Measurements from ENCODE around the gene CDC25B. TPM values are rescaled to one million over a fixed set of nuclear protein-coding genes. Genes with fewer than 3 reads are reported as not detected.

The CDC25B gene
- total and polyA plus RNA-seq, 2 of the 13 experiments (the other 11 are each of a cell fraction or from before 2014, with no cell fraction given): 14.5 to 19.4 TPM

GRCh38 chr20:3783511-3784195 lies 12.5 kb upstream of the CDC25B start (continued):
- TF ChIP-seq RBM22 (optimal IDR thresholded peaks at IDR 0.05; ENCODE audit: low read length) (peak; percentile 1), SNAPC5 (CRISPR knock-in tag; IDR thresholded peaks at IDR 0.05; ENCODE audit: borderline replicate concordance) (no peak), RBFOX2 (IDR thresholded peaks at IDR 0.05; ENCODE audit: low read depth, low read length) (peak; percentile 38; the same call in 1 of the 2 replicates), ZNF225 (CRISPR knock-in tag; IDR thresholded peaks at IDR 0.05) (no peak), ZNF607 (CRISPR knock-in tag; IDR thresholded peaks at IDR 0.05; ENCODE audit: borderline replicate concordance) (peak; percentile 31; the same call in 1 of the 2 replicates), POGZ (CRISPR knock-in tag; IDR thresholded peaks at IDR 0.05) (no peak), ZNF503 (CRISPR knock-in tag; IDR thresholded peaks at IDR 0.05) (no peak), ZC3H13 (CRISPR knock-in tag; IDR thresholded peaks at IDR 0.05) (peak; percentile 88), MAX (IDR thresholded peaks at IDR 0.05) (peak; percentile 58; the same call in 1 of the 2 replicates), POLR2A (IDR thresholded peaks at IDR 0.05; ENCODE audit: insufficient read depth in 1 of 2, low read depth in 2 of 2, low read length in 2 of 2) (peak; percentile 4 to 34; a peak in 1 of 4 replicates), ZNF710 (CRISPR knock-in tag; IDR thresholded peaks at IDR 0.05; ENCODE audit: borderline replicate concordance) (peak; percentile 8; the same call in 1 of the 2 replicates), HNRNPH1 (optimal IDR thresholded peaks at IDR 0.05; ENCODE audit: low read depth, low read length) (no peak), ZFX (CRISPR knock-in tag; IDR thresholded peaks at IDR 0.05; ENCODE audit: low read depth) (peak; percentile 42; the same call in 1 of the 2 replicates), MEF2D (CRISPR knock-in tag; IDR thresholded peaks at IDR 0.05) (0 out of 2 replicates have a peak, but pooled peaks have one; percentile 15), ESRRA (CRISPR knock-in tag; IDR thresholded peaks at IDR 0.05; ENCODE audit: low read depth) (no peak), ATAD3A (CRISPR knock-in tag; IDR thresholded peaks at IDR 0.05) (no peak)

Measured in HepG2 (cell line).